GM18951 (cell line): ENCODE results near the gene SEL1L3.

ENCODE experiments used
- POLR2A ChIP-seq: IDR thresholded peaks from 4 replicates; pipeline ENCODE4 v1.6.1; 2011; ENCODE audit warnings: mild to moderate bottlenecking; ENCODE audit not compliant: insufficient read length, insufficient read depth; ENCODE audit errors: extremely low read depth
- in situ Hi-C: fragments of 300-500 bp; cut with MboI; formaldehyde crosslinking; loops from one replicate; pipeline ENCODE4 v1.12.0; 2022; ENCODE audit warnings: low sequenced_read_pairs, mixed read lengths, inconsistent platforms; ENCODE audit not compliant: unreplicated experiment

SEL1L3 gene

DNA sequence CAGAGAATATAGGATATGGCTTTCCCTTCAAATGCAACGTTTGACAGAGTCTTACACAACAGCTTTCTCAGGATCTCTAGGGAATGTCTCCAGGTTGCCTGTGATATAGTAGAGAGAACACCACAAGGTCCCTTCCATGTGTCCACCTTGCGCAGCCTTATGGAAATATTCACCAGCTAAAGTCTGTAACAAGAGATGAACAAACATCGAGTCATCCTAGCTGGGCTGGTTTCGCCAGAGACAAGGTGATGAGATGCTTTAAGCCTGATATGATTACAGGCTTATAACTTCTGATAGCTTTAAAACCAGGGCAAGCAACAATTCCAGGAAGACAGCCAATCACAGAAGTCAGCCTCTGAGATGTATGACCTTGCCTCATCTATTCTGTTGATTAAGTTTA is 83.8 kb downstream of the SEL1L3 start:
- TF ChIP-seq POLR2A: no peak
- in situ Hi-C loops: no loop called here

DNA sequence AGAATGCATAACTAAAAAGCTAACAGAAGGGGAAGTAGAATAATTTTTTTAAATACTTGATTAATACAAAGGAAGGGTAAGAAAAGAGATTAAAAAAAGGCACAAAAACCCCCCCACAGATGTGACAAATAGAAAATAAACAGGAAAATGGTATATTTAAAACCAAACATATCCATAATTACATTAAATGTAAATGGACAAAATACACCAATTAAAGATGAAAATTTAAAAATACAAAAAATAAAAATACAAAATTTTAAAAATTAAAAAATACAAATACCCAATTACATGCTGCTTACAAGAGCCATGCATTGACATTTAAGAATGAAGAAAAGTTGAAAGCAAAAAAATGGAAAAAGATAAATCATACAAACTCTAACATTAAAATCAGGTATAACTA is 86.0 kb downstream of the SEL1L3 start:
- in situ Hi-C loops: no loop called here
- no peak for TF ChIP-seq POLR2A

DNA sequence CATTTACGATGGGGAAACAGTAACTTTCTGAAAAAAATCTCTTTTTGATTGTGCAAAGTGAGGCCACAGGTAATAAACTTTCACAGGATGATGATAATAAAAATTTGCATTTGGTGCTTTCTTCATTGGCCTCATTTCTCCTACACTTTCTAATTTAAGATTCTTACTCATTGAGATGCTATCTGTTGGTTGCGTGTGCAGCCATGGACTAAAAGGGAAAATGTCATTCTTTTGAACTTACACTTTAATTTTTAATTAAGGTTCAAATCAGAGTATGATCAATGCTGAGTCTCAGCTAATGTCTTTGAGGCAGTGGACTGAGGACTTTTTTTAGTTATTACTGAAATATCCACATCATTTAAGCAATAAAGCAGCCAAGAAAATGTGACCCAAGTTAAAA is 87.6 kb downstream of the SEL1L3 start:
- in situ Hi-C loops: no loop called here
- no peak for TF ChIP-seq POLR2A

DNA sequence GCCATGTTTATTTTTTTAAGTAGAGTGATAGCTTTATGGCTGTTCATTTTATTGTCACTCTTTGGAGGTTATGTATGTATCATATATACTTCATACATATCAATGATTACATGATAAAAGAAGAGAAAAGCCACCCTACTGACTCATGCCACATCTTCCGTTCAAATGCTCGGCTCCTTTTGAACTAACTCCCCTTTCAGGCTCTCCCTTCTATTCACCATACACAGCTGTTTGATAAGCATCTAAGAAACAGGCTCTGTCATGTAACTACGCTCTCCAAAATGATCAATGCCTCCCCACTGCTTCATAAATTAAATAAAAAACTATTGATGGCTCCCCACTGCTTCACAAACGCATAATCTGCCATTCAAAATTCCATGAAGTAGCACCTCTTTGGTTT is 89.4 kb downstream of the SEL1L3 start:
- in situ Hi-C loops: loop anchor here (25.0 kb wide), 1 partner anchor 336 kb away; no protein-coding TSS in a partner anchor
- no peak for TF ChIP-seq POLR2A

- in situ Hi-C loops: loop anchor here (25.0 kb wide), 1 partner anchor 334 kb away; no protein-coding TSS in a partner anchor
- TF ChIP-seq POLR2A: no peak
Measured at GRCh38 chr4:25771672-25772071, 91.1 kb downstream of the SEL1L3 start.

GRCh38 chr4:25770847-25771246 is 91.9 kb downstream of the SEL1L3 start:
- TF ChIP-seq POLR2A: no peak
- in situ Hi-C loops: loop anchor here (25.0 kb wide), 1 partner anchor 334 kb away; no protein-coding TSS in a partner anchor

DNA sequence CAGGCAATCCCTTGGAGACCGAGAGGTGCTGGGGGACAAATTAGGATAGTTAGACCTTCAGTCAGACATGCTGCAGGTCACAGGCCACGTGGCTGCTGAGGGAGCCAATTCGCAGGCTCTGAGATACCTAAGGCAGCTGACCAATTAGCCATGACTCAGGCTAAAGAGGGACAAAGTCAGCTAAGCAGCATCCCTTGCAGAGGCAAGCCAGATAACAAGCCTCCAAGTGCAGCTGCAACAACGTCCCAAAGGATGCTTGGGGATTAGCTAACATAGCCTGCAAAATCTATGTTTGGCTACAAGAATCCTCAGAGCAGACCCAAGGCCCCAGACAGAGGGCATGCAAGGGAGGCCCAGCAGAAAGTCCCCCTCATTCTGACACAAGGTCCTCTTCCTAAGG is 93.5 kb downstream of the SEL1L3 start:
- in situ Hi-C loops: loop anchor here (25.0 kb wide), 1 partner anchor 332 kb away; no protein-coding TSS in a partner anchor

DNA sequence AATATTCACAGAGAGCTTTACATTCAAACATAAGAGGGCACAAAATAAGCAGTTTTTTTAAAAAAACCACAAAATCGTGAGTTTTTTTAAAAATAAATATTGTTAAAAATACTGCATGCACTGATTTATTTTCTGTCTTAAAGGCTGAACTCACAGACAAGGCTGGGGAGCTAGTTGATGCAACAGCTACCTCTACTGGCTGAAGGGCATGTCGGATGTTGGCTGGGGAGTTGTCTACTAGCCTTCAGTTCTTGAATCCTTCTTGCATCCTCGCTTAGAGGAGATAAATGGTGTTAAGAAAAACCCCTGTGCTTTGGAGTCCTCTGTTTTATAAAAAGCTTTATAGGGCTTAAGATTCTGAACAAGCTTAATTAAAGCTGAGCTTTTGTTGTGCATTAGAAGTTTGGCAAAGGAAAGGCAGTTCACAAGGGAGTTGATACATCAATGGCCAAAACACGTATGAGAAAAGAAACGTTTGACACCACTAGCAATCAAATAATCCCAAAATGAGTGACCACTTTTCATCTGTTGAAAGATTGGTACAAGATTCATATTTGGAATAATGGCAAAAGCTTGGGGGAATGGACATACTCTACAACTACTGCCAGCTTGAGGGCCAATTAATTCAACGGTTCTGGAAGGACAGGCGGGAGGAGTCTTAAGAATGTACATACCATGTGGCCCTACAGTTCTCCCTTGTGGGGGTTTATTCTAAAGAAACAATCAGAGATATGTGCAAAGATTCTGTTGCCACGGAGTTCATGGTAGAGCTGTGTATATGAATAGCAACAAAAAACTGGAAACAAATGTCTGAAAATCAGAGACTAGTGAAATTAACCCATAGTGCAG is 94.7 kb downstream of the SEL1L3 start:
- in situ Hi-C loops: loop anchor here (25.0 kb wide), 1 partner anchor 331 kb away; no protein-coding TSS in a partner anchor
- TF ChIP-seq POLR2A: no peak

More for the DNA sequence above, 93.5 kb downstream of the SEL1L3 start:
- TF ChIP-seq POLR2A: no peak

GRCh38 chr4:25760518-25761157 is 102.2 kb downstream of the SEL1L3 start:
- in situ Hi-C loops: loop anchor here (25.0 kb wide), 1 partner anchor 323 kb away; no protein-coding TSS in a partner anchor
- TF ChIP-seq POLR2A: no peak

DNA sequence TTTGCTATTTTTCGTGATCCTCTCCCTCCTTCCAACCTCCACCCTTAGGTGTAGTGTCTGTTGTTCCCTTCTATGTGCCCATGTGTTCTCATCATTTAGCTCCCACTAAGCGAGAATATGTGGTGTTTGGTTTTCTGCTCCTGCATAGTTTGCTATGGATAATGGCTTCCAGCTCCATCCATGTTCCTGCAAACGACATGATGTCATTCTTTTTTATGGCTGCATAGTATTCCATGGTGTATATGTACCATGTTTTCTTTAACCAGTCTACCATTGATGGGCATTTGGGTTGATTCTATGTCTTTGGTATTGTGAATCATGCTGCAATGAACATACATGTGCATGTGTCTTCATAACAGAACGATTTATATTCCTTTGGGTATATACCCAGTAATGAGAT is 102.7 kb downstream of the SEL1L3 start:
- no peak for TF ChIP-seq POLR2A
- in situ Hi-C loops: loop anchor here (25.0 kb wide), 1 partner anchor 323 kb away; no protein-coding TSS in a partner anchor

- in situ Hi-C loops: loop anchor here (25.0 kb wide), 1 partner anchor 322 kb away; no protein-coding TSS in a partner anchor
- TF ChIP-seq POLR2A: no peak
Measured at GRCh38 chr4:25759101-25759500, 103.7 kb downstream of the SEL1L3 start.

- no peak for TF ChIP-seq POLR2A
- in situ Hi-C loops: loop anchor here (25.0 kb wide), 1 partner anchor 320 kb away; no protein-coding TSS in a partner anchor
Measured at GRCh38 chr4:25757452-25757851, 105.3 kb downstream of the SEL1L3 start.

DNA sequence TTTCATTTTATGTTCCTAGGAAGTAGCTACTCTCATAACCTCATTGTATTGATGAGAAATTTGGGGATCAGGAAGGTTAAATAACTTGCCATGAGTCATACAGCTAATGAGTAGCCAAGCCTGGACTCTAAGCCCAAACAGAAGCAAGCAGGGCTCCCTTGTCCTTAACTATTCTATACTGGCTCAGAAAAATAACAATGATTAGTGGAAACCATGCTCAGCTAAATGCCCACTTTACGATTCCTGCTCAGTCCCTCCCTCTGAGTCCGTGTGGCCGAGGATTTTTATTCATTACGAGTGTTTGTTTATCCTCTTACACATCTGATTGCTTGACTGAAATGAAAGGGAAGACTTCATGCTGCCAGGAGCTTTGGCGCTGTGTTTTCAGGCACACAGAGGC is 106.3 kb downstream of the SEL1L3 start:
- in situ Hi-C loops: loop anchor here (25.0 kb wide), 1 partner anchor 319 kb away; no protein-coding TSS in a partner anchor

More for the DNA sequence above, 106.3 kb downstream of the SEL1L3 start:
- no peak for TF ChIP-seq POLR2A
